ENCODE data around the gene MTA3. TPM values are rescaled to one million over a fixed set of nuclear protein-coding genes. Genes with fewer than 3 reads are reported as not detected.

MTA3 gene
- total RNA-seq, 1 donor from 2014 or later = 26.8 TPM

DNA sequence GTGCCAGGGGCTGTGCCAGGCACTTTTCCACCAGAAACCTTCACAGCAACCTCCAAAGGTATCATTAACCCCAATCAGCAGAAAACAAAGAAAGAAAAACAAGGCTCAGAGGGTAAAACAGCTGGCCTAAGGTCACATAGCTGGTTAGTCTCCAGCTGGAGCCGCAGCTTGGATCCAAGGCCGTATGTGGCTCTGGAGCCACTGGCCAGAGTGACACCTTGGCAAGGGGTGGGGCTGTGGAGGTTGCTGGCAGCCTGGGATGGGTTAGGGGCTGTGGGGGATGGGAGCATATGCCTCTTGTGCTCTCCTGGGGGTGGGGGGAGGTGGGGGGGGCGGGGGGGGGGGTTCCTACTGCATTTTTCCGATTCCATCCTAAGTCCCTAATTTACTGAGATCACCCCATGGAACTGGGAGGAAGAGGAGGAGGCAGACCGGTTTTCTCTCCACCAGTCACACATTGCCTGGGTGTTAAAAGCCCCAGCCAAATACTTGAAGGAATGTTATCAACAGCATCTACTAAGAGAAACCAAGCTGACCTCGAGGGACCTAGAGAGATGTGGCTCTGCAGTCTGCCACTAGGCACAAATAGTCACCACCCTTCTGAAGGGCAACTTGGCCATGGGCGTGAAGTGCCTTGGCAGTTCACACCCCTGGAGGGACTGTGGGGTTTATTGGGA, 215.9 kb downstream of the MTA3 start:
- ATAC-seq (ENCODE audit: low read depth) (no peak), DNase-seq (no peak)
- no peak overlapping the region for H3K4me3 Mint-ChIP-seq
- H3K4me1 Mint-ChIP-seq = no peaks in the 10 kb centered on the region
- TF ChIP-seq, protein P1, sequence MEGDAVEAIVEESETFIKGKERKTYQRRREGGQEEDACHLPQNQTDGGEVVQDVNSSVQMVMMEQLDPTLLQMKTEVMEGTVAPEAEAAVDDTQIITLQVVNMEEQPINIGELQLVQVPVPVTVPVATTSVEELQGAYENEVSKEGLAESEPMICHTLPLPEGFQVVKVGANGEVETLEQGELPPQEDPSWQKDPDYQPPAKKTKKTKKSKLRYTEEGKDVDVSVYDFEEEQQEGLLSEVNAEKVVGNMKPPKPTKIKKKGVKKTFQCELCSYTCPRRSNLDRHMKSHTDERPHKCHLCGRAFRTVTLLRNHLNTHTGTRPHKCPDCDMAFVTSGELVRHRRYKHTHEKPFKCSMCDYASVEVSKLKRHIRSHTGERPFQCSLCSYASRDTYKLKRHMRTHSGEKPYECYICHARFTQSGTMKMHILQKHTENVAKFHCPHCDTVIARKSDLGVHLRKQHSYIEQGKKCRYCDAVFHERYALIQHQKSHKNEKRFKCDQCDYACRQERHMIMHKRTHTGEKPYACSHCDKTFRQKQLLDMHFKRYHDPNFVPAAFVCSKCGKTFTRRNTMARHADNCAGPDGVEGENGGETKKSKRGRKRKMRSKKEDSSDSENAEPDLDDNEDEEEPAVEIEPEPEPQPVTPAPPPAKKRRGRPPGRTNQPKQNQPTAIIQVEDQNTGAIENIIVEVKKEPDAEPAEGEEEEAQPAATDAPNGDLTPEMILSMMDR (IDR thresholded peaks at IDR 0.05) = no peak
- CTCF ChIA-PET = no interaction called here
- no peaks in the 10 kb centered on the region for H3K9me3 Mint-ChIP-seq
- H3K27me3 Mint-ChIP-seq = no peaks in the 10 kb centered on the region
- peaks cover 8% of the 10 kb centered on the region for H3K36me3 Mint-ChIP-seq (ENCODE audit: low read depth)
- H3K27ac Mint-ChIP-seq = no peak overlapping the region
- intact Hi-C loops (cut with micrococcal nuclease) = no loop called here
- POLR2A ChIA-PET = no interaction called here

DNA sequence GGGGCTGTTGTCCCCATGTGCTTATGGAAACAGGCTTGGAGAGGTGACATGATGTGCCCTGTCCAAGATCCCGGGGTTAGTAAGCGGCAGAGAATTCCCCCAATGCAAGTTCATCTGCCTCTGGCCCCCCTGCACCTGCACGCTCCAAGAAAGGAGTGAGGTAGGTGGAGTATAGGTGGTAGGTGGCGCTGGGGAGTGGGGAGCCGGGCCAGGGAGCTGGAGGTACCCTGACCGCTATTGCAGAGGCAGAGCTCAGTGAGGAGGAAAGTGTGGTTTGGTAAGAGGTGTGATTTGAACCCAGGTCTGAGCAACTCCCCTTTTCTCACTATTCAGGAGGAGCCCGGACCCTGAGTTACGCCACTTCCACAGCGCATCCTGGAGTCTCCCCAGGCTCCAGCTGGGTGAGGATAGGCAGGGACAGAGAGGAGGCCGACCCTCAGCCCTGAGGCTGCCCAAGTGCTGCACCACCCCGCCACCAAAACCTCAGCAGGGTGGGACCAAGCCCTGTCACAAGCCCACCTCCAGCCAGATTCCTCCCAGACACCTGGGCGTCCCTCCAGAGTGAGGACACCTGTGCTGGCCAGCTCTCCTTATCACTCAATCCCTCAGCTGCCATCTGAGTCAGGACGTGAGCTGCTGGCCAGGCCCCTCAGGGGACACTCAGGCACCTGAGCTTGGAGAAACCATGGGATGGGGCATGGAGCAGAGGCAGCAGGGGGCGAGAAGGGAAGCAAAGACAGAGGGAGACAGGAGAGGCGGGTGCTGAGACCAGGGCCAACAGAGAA, 218.3 kb downstream of the MTA3 start:
- H3K27me3 Mint-ChIP-seq = no peaks in the 10 kb centered on the region
- CTCF ChIA-PET = no interaction called here
- DNase-seq (no peak), ATAC-seq (ENCODE audit: low read depth) (no peak)
- no peak overlapping the region for H3K27ac Mint-ChIP-seq
- TF ChIP-seq, protein P1 (IDR thresholded peaks at IDR 0.05) = no peak
- H3K9me3 Mint-ChIP-seq = no peaks in the 10 kb centered on the region
- intact Hi-C loops (cut with micrococcal nuclease) = no loop called here
- peaks cover 9% of the 10 kb centered on the region for H3K4me1 Mint-ChIP-seq
- peaks cover 8% of the 10 kb centered on the region for H3K36me3 Mint-ChIP-seq (ENCODE audit: low read depth)
- no peak overlapping the region for H3K4me3 Mint-ChIP-seq
- POLR2A ChIA-PET = no interaction called here

DNA sequence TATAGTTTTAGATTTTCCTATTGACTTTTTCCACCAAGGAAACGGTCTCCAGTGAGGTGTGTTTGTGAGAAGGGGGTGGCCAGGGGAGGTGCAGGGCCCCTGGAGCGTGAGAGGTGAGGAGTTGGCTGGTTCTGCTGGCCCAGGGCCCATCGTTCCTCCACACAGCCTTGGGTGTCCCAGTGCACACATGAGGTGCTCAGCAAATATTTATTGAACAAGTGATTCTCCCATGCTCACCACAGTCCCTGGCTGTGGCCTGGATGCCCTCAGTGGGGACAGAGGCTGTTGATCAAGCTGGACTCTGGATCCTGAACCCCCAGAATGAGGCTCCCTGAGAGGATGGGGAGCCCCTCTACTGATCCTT, 219.0 kb downstream of the MTA3 start:
- no peaks in the 10 kb centered on the region for H3K9me3 Mint-ChIP-seq
- H3K27ac Mint-ChIP-seq = no peak overlapping the region
- ChIA-PET CTCF (no interaction called here), POLR2A (no interaction called here)
- peaks cover 7% of the 10 kb centered on the region for H3K36me3 Mint-ChIP-seq (ENCODE audit: low read depth)
- TF ChIP-seq, protein P1 (IDR thresholded peaks at IDR 0.05) = no peak
- H3K4me1 Mint-ChIP-seq = peaks cover 14% of the 10 kb centered on the region
- DNase-seq (no peak), ATAC-seq (ENCODE audit: low read depth) (no peak)
- intact Hi-C loops (cut with micrococcal nuclease) = no loop called here
- H3K27me3 Mint-ChIP-seq = no peaks in the 10 kb centered on the region
- no peak overlapping the region for H3K4me3 Mint-ChIP-seq

DNA sequence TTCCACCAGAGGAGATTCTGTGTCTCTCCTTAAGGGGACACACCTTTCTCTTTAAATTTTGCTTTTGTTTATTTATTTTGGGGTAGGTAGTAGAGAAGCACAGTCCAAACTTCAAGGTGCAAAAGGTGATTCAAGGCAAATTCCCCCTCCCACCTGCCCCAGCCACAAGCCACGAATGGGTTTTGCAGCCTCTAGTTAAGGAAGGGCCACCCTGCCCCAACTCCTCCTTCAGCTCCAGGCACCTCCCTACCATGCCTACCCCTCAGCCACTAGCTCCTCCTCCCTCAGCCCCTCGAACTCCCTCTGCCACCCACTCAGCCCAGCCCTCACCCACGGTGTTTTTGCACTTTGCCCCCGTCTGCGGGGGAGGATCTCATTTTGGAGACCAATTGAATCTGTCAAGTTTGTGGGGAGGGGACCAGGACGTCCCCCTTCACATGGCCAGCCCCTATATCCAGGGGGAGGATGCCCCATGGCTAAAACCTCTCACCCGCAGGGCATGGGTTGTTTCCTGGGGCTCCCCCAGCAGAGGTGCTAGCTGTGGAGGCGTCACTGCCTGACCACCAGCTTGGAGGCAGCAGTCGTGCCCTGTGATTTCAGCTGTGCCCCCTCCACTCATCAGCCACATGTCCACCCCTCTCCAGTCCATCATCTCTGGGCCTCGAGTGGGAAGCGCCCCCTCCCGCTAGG, 219.5 kb downstream of the MTA3 start:
- peaks cover 14% of the 10 kb centered on the region for H3K4me1 Mint-ChIP-seq
- no peak overlapping the region for H3K27ac Mint-ChIP-seq
- intact Hi-C loops (cut with micrococcal nuclease) = no loop called here
- no peaks in the 10 kb centered on the region for H3K9me3 Mint-ChIP-seq
- TF ChIP-seq, protein P1 (IDR thresholded peaks at IDR 0.05) = no peak
- ATAC-seq (ENCODE audit: low read depth) = no peak
- H3K4me3 Mint-ChIP-seq = no peak overlapping the region
- POLR2A ChIA-PET = interaction anchor here (0.8 kb wide), 1 partner anchor 34 kb away, joined by 3 read pairs; no protein-coding TSS in a partner anchor
- DNase-seq = no peak
- no peaks in the 10 kb centered on the region for H3K27me3 Mint-ChIP-seq
- CTCF ChIA-PET = no interaction called here
- H3K36me3 Mint-ChIP-seq (ENCODE audit: low read depth) = peaks cover 2% of the 10 kb centered on the region

DNA sequence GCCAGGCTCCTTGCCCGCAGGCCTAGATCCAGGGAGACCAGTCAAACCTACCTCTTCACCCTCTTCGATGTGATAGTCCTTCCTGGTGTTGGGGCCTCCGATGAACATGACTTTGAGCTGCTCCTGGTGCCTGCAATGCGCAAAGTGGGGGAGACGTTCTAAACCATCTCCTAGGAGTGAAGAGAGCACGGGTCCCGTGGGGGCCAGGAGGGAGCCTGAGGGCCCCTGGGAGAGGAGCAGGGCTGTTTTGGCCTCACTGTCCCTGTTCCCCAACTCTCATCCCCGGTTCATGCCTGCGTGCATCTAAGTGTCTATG, 220.0 kb downstream of the MTA3 start:
- Mint-ChIP-seq H3K4me3 (no peak overlapping the region), H3K27me3 (no peaks in the 10 kb centered on the region), H3K27ac (no peak overlapping the region), H3K4me1 (peaks cover 17% of the 10 kb centered on the region), H3K9me3 (no peaks in the 10 kb centered on the region), H3K36me3 (ENCODE audit: low read depth) (peaks cover 2% of the 10 kb centered on the region)
- no peak for DNase-seq
- no peak for ATAC-seq (ENCODE audit: low read depth)
- ChIA-PET POLR2A (interaction anchor here (0.8 kb wide), 1 partner anchor 35 kb away, joined by 3 read pairs; no protein-coding TSS in a partner anchor), CTCF (no interaction called here)
- TF ChIP-seq, protein P1 (IDR thresholded peaks at IDR 0.05) = no peak
- intact Hi-C loops (cut with micrococcal nuclease) = no loop called here

All from activated B cell treated with CpG ODN at 0.5 μM for 24 hours (primary cell).